Muscle layer of duodenum (tissue), 2 donors: ENCODE data around the gene NCKAP5L.

Experiments used
- H3K27ac ChIP-seq: one replicate; pipeline ENCODE4 v1.7.0; 2013; ENCODE audit warnings: mild to moderate bottlenecking, low read length
- H3K27me3 ChIP-seq: one replicate; pipeline ENCODE4 v1.7.0; 2013; ENCODE audit warnings: low read depth, mild to moderate bottlenecking, control low read depth, low read length
- H3K36me3 ChIP-seq, 2 donors: one replicate each; pipeline ENCODE4 v1.7.0; 2013; ENCODE audit warnings: low read length in 2 of 2, control low read depth in 1 of 2, mild to moderate bottlenecking in 1 of 2; ENCODE audit not compliant: insufficient read depth in 2 of 2, control insufficient read depth in 1 of 2
- H3K4me1 ChIP-seq, 2 donors: one replicate each; pipeline ENCODE4 v1.7.0; 2013; ENCODE audit warnings: low read length in 2 of 2, mild to moderate bottlenecking in 2 of 2, control low read depth in 1 of 2, moderate library complexity in 1 of 2; ENCODE audit not compliant: insufficient read depth in 2 of 2, control insufficient read depth in 1 of 2
- H3K4me3 ChIP-seq, 2 donors: one replicate each; pipeline ENCODE4 v1.7.0; 2013; ENCODE audit warnings: low read length in 2 of 2, low read depth in 1 of 2, mild to moderate bottlenecking in 1 of 2
- H3K9me3 ChIP-seq, 2 donors: one replicate each; pipeline ENCODE4 v1.7.0; 2013; ENCODE audit warnings: low read length in 2 of 2, control low read depth in 1 of 2, mild to moderate bottlenecking in 1 of 2; ENCODE audit not compliant: control insufficient read depth in 1 of 2
- donor health status: healthy.

Gene NCKAP5L

DNA sequence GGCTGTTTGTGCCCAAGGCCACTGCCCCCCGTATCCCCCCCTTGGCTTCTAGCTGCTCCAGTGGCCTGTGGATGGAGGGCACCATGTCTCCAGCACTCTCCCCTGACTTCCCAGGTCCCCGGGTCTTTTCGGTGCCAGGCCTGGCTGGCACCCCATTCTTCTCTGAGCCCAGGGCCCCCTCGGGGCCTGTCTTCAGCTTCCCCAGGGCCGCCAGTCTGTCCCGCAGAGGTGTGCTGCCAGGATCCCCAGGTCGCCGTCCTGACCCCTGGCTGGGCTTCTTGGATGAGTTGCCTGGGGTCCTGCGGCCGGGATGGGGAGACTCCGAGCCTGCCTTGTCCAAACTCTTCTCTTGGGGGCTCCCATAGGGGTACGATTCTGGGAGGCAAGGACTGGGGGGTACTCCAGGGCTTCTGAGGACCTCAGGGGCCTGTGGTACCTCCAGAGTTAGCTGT, 32.5 kb downstream of the NCKAP5L start:
- no peak overlapping the region for H3K27ac ChIP-seq
- H3K4me3 ChIP-seq, result no peak overlapping the region
- no peaks in the 10 kb centered on the region for H3K27me3 ChIP-seq
- H3K36me3 ChIP-seq, result peaks cover 21 to 70% of the 10 kb centered on the region in 2 donors
- H3K9me3 ChIP-seq, result no peaks in the 10 kb centered on the region
- no peaks in the 10 kb centered on the region for H3K4me1 ChIP-seq

GRCh38 chr12:49794811-49795653, 33.2 kb downstream of the NCKAP5L start:
- Histone ChIP-seq H3K4me1 (no peaks in the 10 kb centered on the region), H3K27ac (no peak overlapping the region), H3K27me3 (no peaks in the 10 kb centered on the region), H3K4me3 (no peak overlapping the region), H3K36me3 (peaks cover 17 to 70% of the 10 kb centered on the region in 2 donors), H3K9me3 (no peaks in the 10 kb centered on the region)

GRCh38 chr12:49794021-49794420, 34.2 kb downstream of the NCKAP5L start:
- H3K27ac ChIP-seq, result no peak overlapping the region
- H3K27me3 ChIP-seq, result no peaks in the 10 kb centered on the region
- H3K4me1 ChIP-seq, result no peaks in the 10 kb centered on the region
- no peak overlapping the region for H3K4me3 ChIP-seq
- peaks cover 16 to 74% of the 10 kb centered on the region in 2 donors for H3K36me3 ChIP-seq
- H3K9me3 ChIP-seq, result no peaks in the 10 kb centered on the region

- H3K4me1 ChIP-seq, result no peaks in the 10 kb centered on the region
- H3K4me3 ChIP-seq, result no peak overlapping the region
- peaks cover 14 to 70% of the 10 kb centered on the region in 2 donors for H3K36me3 ChIP-seq
- H3K27me3 ChIP-seq, result no peaks in the 10 kb centered on the region
- no peak overlapping the region for H3K27ac ChIP-seq
- no peaks in the 10 kb centered on the region for H3K9me3 ChIP-seq
These were observed 34.6 kb downstream of the NCKAP5L start for GRCh38 chr12:49793620-49794019.

- H3K4me3 ChIP-seq, result no peak overlapping the region
- H3K36me3 ChIP-seq, result peaks cover 9 to 65% of the 10 kb centered on the region in 2 donors
These were observed 35.1 kb downstream of the NCKAP5L start for GRCh38 chr12:49792976-49793580.

GRCh38 chr12:49792181-49792970, 35.8 kb downstream of the NCKAP5L start:
- Histone ChIP-seq H3K9me3 (peaks cover 4 to 5% of the 10 kb centered on the region in 2 donors), H3K4me1 (no peaks in the 10 kb centered on the region), H3K27me3 (no peaks in the 10 kb centered on the region), H3K4me3 (no peak overlapping the region), H3K36me3 (peaks cover 2 to 58% of the 10 kb centered on the region in 2 donors), H3K27ac (no peak overlapping the region)

More at GRCh38 chr12:49792976-49793580, 35.1 kb downstream of the NCKAP5L start:
- H3K4me1 ChIP-seq, result no peaks in the 10 kb centered on the region
- no peaks in the 10 kb centered on the region for H3K9me3 ChIP-seq
- no peak overlapping the region for H3K27ac ChIP-seq
- no peaks in the 10 kb centered on the region for H3K27me3 ChIP-seq

DNA sequence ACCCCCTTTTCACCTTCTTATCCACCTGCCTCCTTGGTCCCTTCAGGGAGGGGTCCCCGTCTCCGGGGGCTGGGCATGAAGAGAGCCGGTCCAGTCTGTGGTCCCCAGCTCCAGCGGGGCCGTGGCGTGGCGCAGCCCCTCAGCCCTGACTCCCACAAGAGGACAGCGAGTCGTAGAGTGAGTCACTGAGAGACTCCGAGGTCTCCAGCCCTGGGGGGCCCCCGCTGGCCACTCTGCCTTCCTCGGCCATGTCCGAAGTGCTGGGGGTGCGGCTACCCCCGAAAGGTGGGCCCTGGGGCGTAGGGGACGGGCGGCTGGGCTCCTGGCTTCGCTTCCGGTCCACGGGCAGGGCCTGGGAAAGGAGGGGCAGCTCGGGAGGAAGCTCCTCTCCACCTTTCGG, 36.5 kb downstream of the NCKAP5L start:
- Histone ChIP-seq H3K27me3 (no peaks in the 10 kb centered on the region), H3K27ac (no peak overlapping the region), H3K9me3 (peaks cover 4 to 5% of the 10 kb centered on the region in 2 donors), H3K36me3 (peaks cover 0 to 51% of the 10 kb centered on the region in 2 donors), H3K4me1 (no peaks in the 10 kb centered on the region), H3K4me3 (no peak overlapping the region)

- Histone ChIP-seq H3K4me3 (no peak overlapping the region), H3K27ac (no peak overlapping the region), H3K36me3 (peaks cover 0 to 43% of the 10 kb centered on the region in 2 donors), H3K9me3 (peaks cover 4 to 5% of the 10 kb centered on the region in 2 donors), H3K4me1 (no peaks in the 10 kb centered on the region), H3K27me3 (no peaks in the 10 kb centered on the region)
These were observed 37.3 kb downstream of the NCKAP5L start for GRCh38 chr12:49790741-49791555.

- peaks cover 4 to 5% of the 10 kb centered on the region in 2 donors for H3K9me3 ChIP-seq
- H3K27me3 ChIP-seq, result no peaks in the 10 kb centered on the region
- H3K4me1 ChIP-seq, result peaks cover 0 to under 1% of the 10 kb centered on the region in 2 donors
- H3K36me3 ChIP-seq, result peaks cover 0 to 40% of the 10 kb centered on the region in 2 donors
- no peak overlapping the region for H3K27ac ChIP-seq
- H3K4me3 ChIP-seq, result no peak overlapping the region
These were observed 38.2 kb downstream of the NCKAP5L start for GRCh38 chr12:49789992-49790391.

DNA sequence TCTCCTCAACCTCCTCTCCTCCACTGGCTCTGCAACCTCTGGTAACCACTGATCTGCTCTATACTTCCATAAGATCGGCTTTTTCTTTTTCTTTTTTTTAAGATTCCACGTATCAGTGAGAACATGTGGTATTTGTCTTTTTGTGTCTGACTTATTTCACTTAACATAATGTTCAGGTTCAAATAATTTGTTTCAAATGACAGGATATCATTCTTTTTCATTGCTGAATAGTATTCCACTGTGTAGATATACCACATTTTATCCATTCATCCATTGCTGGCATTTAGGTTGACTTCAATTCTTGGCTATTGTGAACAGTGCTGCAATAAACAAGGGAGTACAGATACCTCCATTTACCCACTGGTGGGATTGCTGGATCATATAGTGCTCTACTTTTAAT, 40.5 kb downstream of the NCKAP5L start:
- no peak overlapping the region for H3K4me3 ChIP-seq

More for the DNA sequence above, 40.5 kb downstream of the NCKAP5L start:
- Histone ChIP-seq H3K9me3 (peaks cover 4 to 5% of the 10 kb centered on the region in 2 donors), H3K36me3 (peaks cover 0 to 32% of the 10 kb centered on the region in 2 donors), H3K27me3 (no peaks in the 10 kb centered on the region), H3K4me1 (peaks cover 0 to 16% of the 10 kb centered on the region in 2 donors), H3K27ac (no peak overlapping the region)
